Measurements from ENCODE around the gene TMBIM1. TPM values are rescaled to one million over a fixed set of nuclear protein-coding genes. Genes with fewer than 3 reads are reported as not detected.
"Not testable (repeated sequence)": the region's sequence is repeated elsewhere in the genome, so short reads cannot be mapped to it uniquely, and the experiment has no call there.

The TMBIM1 gene
- polyA plus RNA-seq, 1 donor = 236 TPM

- DNase-seq = no peak
These were observed 11.9 kb downstream of the TMBIM1 start for GRCh38 chr2:218280260-218280870.

GRCh38 chr2:218278531-218279360 is 13.6 kb downstream of the TMBIM1 start:
- no CpG with 5 or more reads among the region's 16 CpGs for WGBS (ENCODE audit: insufficient coverage, low lambda C conversion rate)
- DNase-seq = no peak
- Histone ChIP-seq H3K4me3 (ENCODE audit: low read length) (no peak overlapping the region), H3K9me3 (ENCODE audit: control insufficient read depth, low read depth, low read length) (no peaks in the 10 kb centered on the region), H3K27ac (ENCODE audit: low read length) (no peak overlapping the region), H3K4me1 (ENCODE audit: control insufficient read depth, insufficient read depth, low read length) (peaks cover 13% of the 10 kb centered on the region), H3K36me3 (ENCODE audit: control insufficient read depth, insufficient read depth, low read length) (peaks cover 96% of the 10 kb centered on the region), H3K27me3 (ENCODE audit: control insufficient read depth, insufficient read depth, low read length) (no peaks in the 10 kb centered on the region)

More at GRCh38 chr2:218280260-218280870, 11.9 kb downstream of the TMBIM1 start:
- Histone ChIP-seq H3K36me3 (ENCODE audit: control insufficient read depth, insufficient read depth, low read length) (peaks cover 87% of the 10 kb centered on the region), H3K4me3 (ENCODE audit: low read length) (no peak overlapping the region), H3K27ac (ENCODE audit: low read length) (no peak overlapping the region), H3K4me1 (ENCODE audit: control insufficient read depth, insufficient read depth, low read length) (peaks cover 27% of the 10 kb centered on the region), H3K9me3 (ENCODE audit: control insufficient read depth, low read depth, low read length) (no peaks in the 10 kb centered on the region), H3K27me3 (ENCODE audit: control insufficient read depth, insufficient read depth, low read length) (no peaks in the 10 kb centered on the region)
- WGBS (ENCODE audit: insufficient coverage, low lambda C conversion rate) = 100% methylated on average over 2 of the region's 14 CpGs

GRCh38 chr2:218277921-218278320 is 14.4 kb downstream of the TMBIM1 start:
- WGBS (ENCODE audit: insufficient coverage, low lambda C conversion rate) = no CpG with 5 or more reads among the region's 7 CpGs
- H3K4me1 ChIP-seq (ENCODE audit: control insufficient read depth, insufficient read depth, low read length) = peaks cover 6% of the 10 kb centered on the region
- peaks cover 92% of the 10 kb centered on the region for H3K36me3 ChIP-seq (ENCODE audit: control insufficient read depth, insufficient read depth, low read length)
- H3K4me3 ChIP-seq (ENCODE audit: low read length) = no peak overlapping the region
- H3K27me3 ChIP-seq (ENCODE audit: control insufficient read depth, insufficient read depth, low read length) = no peaks in the 10 kb centered on the region
- no peak for DNase-seq
- no peaks in the 10 kb centered on the region for H3K9me3 ChIP-seq (ENCODE audit: control insufficient read depth, low read depth, low read length)
- no peak overlapping the region for H3K27ac ChIP-seq (ENCODE audit: low read length)

- Histone ChIP-seq H3K27ac (ENCODE audit: low read length) (no peak overlapping the region), H3K9me3 (ENCODE audit: control insufficient read depth, low read depth, low read length) (no peaks in the 10 kb centered on the region), H3K4me1 (ENCODE audit: control insufficient read depth, insufficient read depth, low read length) (peaks cover 8% of the 10 kb centered on the region), H3K27me3 (ENCODE audit: control insufficient read depth, insufficient read depth, low read length) (no peaks in the 10 kb centered on the region), H3K4me3 (ENCODE audit: low read length) (no peak overlapping the region), H3K36me3 (ENCODE audit: control insufficient read depth, insufficient read depth, low read length) (peaks cover 85% of the 10 kb centered on the region)
- no peak for DNase-seq
- WGBS (ENCODE audit: insufficient coverage, low lambda C conversion rate) = no CpG with 5 or more reads among the region's 12 CpGs
These were observed 15.1 kb downstream of the TMBIM1 start for GRCh38 chr2:218276986-218277755.

- H3K36me3 ChIP-seq (ENCODE audit: control insufficient read depth, insufficient read depth, low read length) = peaks cover 74% of the 10 kb centered on the region
- H3K4me3 ChIP-seq (ENCODE audit: low read length) = no peak overlapping the region
- no CpG with 5 or more reads among the region's 9 CpGs for WGBS (ENCODE audit: insufficient coverage, low lambda C conversion rate)
- H3K4me1 ChIP-seq (ENCODE audit: control insufficient read depth, insufficient read depth, low read length) = peaks cover 19% of the 10 kb centered on the region
- DNase-seq = no peak
- no peak overlapping the region for H3K27ac ChIP-seq (ENCODE audit: low read length)
- no peaks in the 10 kb centered on the region for H3K9me3 ChIP-seq (ENCODE audit: control insufficient read depth, low read depth, low read length)
- H3K27me3 ChIP-seq (ENCODE audit: control insufficient read depth, insufficient read depth, low read length) = no peaks in the 10 kb centered on the region
These were observed 16.8 kb downstream of the TMBIM1 start for GRCh38 chr2:218275371-218276072.

- H3K36me3 ChIP-seq (ENCODE audit: control insufficient read depth, insufficient read depth, low read length) = peaks cover 64% of the 10 kb centered on the region
- peak overlapping the region; percentile 30 for H3K27ac ChIP-seq (ENCODE audit: low read length)
- no peaks in the 10 kb centered on the region for H3K27me3 ChIP-seq (ENCODE audit: control insufficient read depth, insufficient read depth, low read length)
- no peak for DNase-seq
- no peaks in the 10 kb centered on the region for H3K9me3 ChIP-seq (ENCODE audit: control insufficient read depth, low read depth, low read length)
- H3K4me1 ChIP-seq (ENCODE audit: control insufficient read depth, insufficient read depth, low read length) = peaks cover 19% of the 10 kb centered on the region
- WGBS (ENCODE audit: insufficient coverage, low lambda C conversion rate) = 86% methylated on average over 1 of the region's 4 CpGs
- H3K4me3 ChIP-seq (ENCODE audit: low read length) = no peak overlapping the region
These were observed 17.7 kb downstream of the TMBIM1 start for GRCh38 chr2:218274586-218274985.

- no CpG with 5 or more reads among the region's 2 CpGs for WGBS (ENCODE audit: insufficient coverage, low lambda C conversion rate)
- Histone ChIP-seq H3K36me3 (ENCODE audit: control insufficient read depth, insufficient read depth, low read length) (peaks cover 57% of the 10 kb centered on the region), H3K4me1 (ENCODE audit: control insufficient read depth, insufficient read depth, low read length) (peaks cover 19% of the 10 kb centered on the region), H3K9me3 (ENCODE audit: control insufficient read depth, low read depth, low read length) (no peaks in the 10 kb centered on the region), H3K27ac (ENCODE audit: low read length) (peak overlapping the region; percentile 30), H3K27me3 (ENCODE audit: control insufficient read depth, insufficient read depth, low read length) (no peaks in the 10 kb centered on the region), H3K4me3 (ENCODE audit: low read length) (no peak overlapping the region)
- no peak for DNase-seq
These were observed 18.4 kb downstream of the TMBIM1 start for GRCh38 chr2:218273908-218274249.

- H3K27me3 ChIP-seq (ENCODE audit: control insufficient read depth, insufficient read depth, low read length); DNase-seq; H3K9me3 ChIP-seq (ENCODE audit: control insufficient read depth, low read depth, low read length); H3K4me3 ChIP-seq (ENCODE audit: low read length): not testable (repeated sequence)
- Histone ChIP-seq H3K27ac (ENCODE audit: low read length) (peak overlapping the region; percentile 65), H3K4me1 (ENCODE audit: control insufficient read depth, insufficient read depth, low read length) (peaks cover 19% of the 10 kb centered on the region), H3K36me3 (ENCODE audit: control insufficient read depth, insufficient read depth, low read length) (peaks cover 52% of the 10 kb centered on the region)
- 33% methylated on average over 1 of the region's 8 CpGs for WGBS (ENCODE audit: insufficient coverage, low lambda C conversion rate)
These were observed 18.9 kb downstream of the TMBIM1 start for GRCh38 chr2:218273214-218273907.

- Histone ChIP-seq H3K36me3 (ENCODE audit: control insufficient read depth, insufficient read depth, low read length) (peaks cover 46% of the 10 kb centered on the region), H3K9me3 (ENCODE audit: control insufficient read depth, low read depth, low read length) (no peaks in the 10 kb centered on the region), H3K4me3 (ENCODE audit: low read length) (no peak overlapping the region), H3K27me3 (ENCODE audit: control insufficient read depth, insufficient read depth, low read length) (no peaks in the 10 kb centered on the region), H3K4me1 (ENCODE audit: control insufficient read depth, insufficient read depth, low read length) (peaks cover 19% of the 10 kb centered on the region), H3K27ac (ENCODE audit: low read length) (peak overlapping the region; percentile 65)
- WGBS (ENCODE audit: insufficient coverage, low lambda C conversion rate) = no CpG with 5 or more reads among the region's 18 CpGs
- DNase-seq = peak; percentile 87 to 90
These were observed 19.6 kb downstream of the TMBIM1 start for GRCh38 chr2:218272531-218273212.
